ENCODE measurements around the gene DEAF1. TPM values are rescaled to one million over a fixed set of nuclear protein-coding genes. Genes with fewer than 3 reads are reported as not detected.

Gene DEAF1
- total RNA-seq, 2 donors from 2014 or later = 21.7 to 25.8 TPM

GRCh38 chr11:687751-688150 is 7.3 kb downstream of the DEAF1 start:
- H3K36me3 ChIP-seq = no peaks in the 10 kb centered on the region

GRCh38 chr11:686451-687243 is 8.4 kb downstream of the DEAF1 start:
- H3K4me3 ChIP-seq = no peak overlapping the region
- H3K27ac ChIP-seq = no peak overlapping the region
- H3K9me3 ChIP-seq = no peaks in the 10 kb centered on the region
- intact Hi-C loops (cut with DNase I) = no loop called here
- DNase-seq = no peak
- H3K27me3 ChIP-seq = no peaks in the 10 kb centered on the region
- H3K4me1 ChIP-seq = peaks cover 4% of the 10 kb centered on the region
- TF ChIP-seq CTCF (IDR thresholded peaks at IDR 0.05) = no peak
- H3K36me3 ChIP-seq = no peaks in the 10 kb centered on the region
- H3K9ac ChIP-seq (ENCODE audit: low read depth in 2 of 2, low read length in 2 of 2) = no peak overlapping the region

More at GRCh38 chr11:687751-688150, 7.3 kb downstream of the DEAF1 start:
- peaks cover 4% of the 10 kb centered on the region for H3K4me1 ChIP-seq
- no peak for DNase-seq
- no peak overlapping the region for H3K4me3 ChIP-seq
- H3K9me3 ChIP-seq = no peaks in the 10 kb centered on the region
- no peak overlapping the region for H3K9ac ChIP-seq (ENCODE audit: low read depth in 2 of 2, low read length in 2 of 2)
- H3K27me3 ChIP-seq = no peaks in the 10 kb centered on the region
- H3K27ac ChIP-seq = no peak overlapping the region
- no peak for TF ChIP-seq CTCF (IDR thresholded peaks at IDR 0.05)
- intact Hi-C loops (cut with DNase I) = no loop called here

DNA sequence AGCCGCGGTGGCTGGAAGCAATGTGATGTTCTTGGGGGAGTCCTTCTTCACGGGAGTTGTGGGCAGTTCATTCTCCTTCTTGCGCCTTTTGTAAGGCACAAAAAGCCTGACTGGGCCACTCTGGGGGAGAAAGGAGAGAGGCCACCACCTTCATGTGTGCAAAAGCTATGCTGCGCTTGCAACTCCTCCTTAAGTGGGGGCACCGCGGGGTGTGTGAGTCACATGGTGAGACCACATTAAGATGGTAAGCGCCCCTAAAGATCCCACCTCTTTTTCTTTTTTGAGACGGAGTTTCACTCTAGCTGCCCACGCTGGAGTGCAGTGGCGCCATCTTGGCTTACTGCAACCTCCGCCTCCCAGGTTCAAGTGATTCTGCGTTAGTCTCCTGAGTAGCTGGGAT is 14.1 kb downstream of the DEAF1 start:
- Histone ChIP-seq H3K9me3 (no peaks in the 10 kb centered on the region), H3K27ac (no peak overlapping the region), H3K9ac (ENCODE audit: low read depth in 2 of 2, low read length in 2 of 2) (no peak overlapping the region), H3K36me3 (no peaks in the 10 kb centered on the region), H3K4me3 (no peak overlapping the region), H3K27me3 (no peaks in the 10 kb centered on the region), H3K4me1 (no peaks in the 10 kb centered on the region)
- no peak for TF ChIP-seq CTCF (IDR thresholded peaks at IDR 0.05)
- intact Hi-C loops (cut with DNase I) = no loop called here
- DNase-seq = no peak

GRCh38 chr11:680476-680875 is 14.5 kb downstream of the DEAF1 start:
- Histone ChIP-seq H3K36me3 (no peaks in the 10 kb centered on the region), H3K4me3 (no peak overlapping the region), H3K27me3 (no peaks in the 10 kb centered on the region), H3K27ac (no peak overlapping the region), H3K9me3 (no peaks in the 10 kb centered on the region), H3K4me1 (no peaks in the 10 kb centered on the region), H3K9ac (ENCODE audit: low read depth in 2 of 2, low read length in 2 of 2) (no peak overlapping the region)
- TF ChIP-seq CTCF (IDR thresholded peaks at IDR 0.05) = no peak
- intact Hi-C loops (cut with DNase I) = no loop called here
- no peak for DNase-seq

- H3K27me3 ChIP-seq = no peaks in the 10 kb centered on the region
- intact Hi-C loops (cut with DNase I) = no loop called here
- TF ChIP-seq CTCF (IDR thresholded peaks at IDR 0.05) = no peak
- no peak overlapping the region for H3K9ac ChIP-seq (ENCODE audit: low read depth in 2 of 2, low read length in 2 of 2)
- H3K9me3 ChIP-seq = no peaks in the 10 kb centered on the region
- no peak overlapping the region for H3K27ac ChIP-seq
- no peak overlapping the region for H3K4me3 ChIP-seq
- no peaks in the 10 kb centered on the region for H3K36me3 ChIP-seq
- no peak for DNase-seq
- H3K4me1 ChIP-seq = no peaks in the 10 kb centered on the region
These were observed 15.5 kb downstream of the DEAF1 start for GRCh38 chr11:679271-680207.
